LNCAP (cell line): ENCODE data around the gene PLD1.

Experiments used
- CTCF ChIP-seq: fragments of 450-650 bp; IDR thresholded peaks from 2 replicates; pipeline ENCODE4 v1.5.1; 2017; ENCODE audit warnings: mild to moderate bottlenecking

The PLD1 gene

GRCh38 chr3:171827836-171828458 is 17.7 kb upstream of the PLD1 start:
- no peak for TF ChIP-seq CTCF

GRCh38 chr3:171827385-171827784 is 17.1 kb upstream of the PLD1 start:
- no peak for TF ChIP-seq CTCF

GRCh38 chr3:171825222-171825828 is 15.0 kb upstream of the PLD1 start:
- no peak for TF ChIP-seq CTCF

GRCh38 chr3:171824824-171825221 is 14.5 kb upstream of the PLD1 start:
- no peak for TF ChIP-seq CTCF

- no peak for TF ChIP-seq CTCF
Observed at GRCh38 chr3:171824116-171824515, 13.8 kb upstream of the PLD1 start.

GRCh38 chr3:171822431-171823106 is 12.3 kb upstream of the PLD1 start:
- TF ChIP-seq CTCF: no peak

GRCh38 chr3:171821778-171822358 is 11.6 kb upstream of the PLD1 start:
- no peak for TF ChIP-seq CTCF
